ENCODE measurements around the gene MRPS27.

GRCh38 chr5:72226950-72227349, 93.1 kb downstream of the MRPS27 start:
- TF ChIP-seq CTCF (IDR thresholded peaks at IDR 0.05; ENCODE audit: low read depth, low read length, poor library complexity, severe bottlenecking) (no peak), EZH2phosphoT487 (IDR thresholded peaks at IDR 0.05; ENCODE audit: borderline replicate concordance, low read length) (no peak)

Data from DOHH2 (cell line).